Measurements from ENCODE around the gene SPPL3.
"Not testable (repeated sequence)": the region's sequence is repeated elsewhere in the genome, so short reads cannot be mapped to it uniquely, and the experiment has no call there.

Gene SPPL3

DNA sequence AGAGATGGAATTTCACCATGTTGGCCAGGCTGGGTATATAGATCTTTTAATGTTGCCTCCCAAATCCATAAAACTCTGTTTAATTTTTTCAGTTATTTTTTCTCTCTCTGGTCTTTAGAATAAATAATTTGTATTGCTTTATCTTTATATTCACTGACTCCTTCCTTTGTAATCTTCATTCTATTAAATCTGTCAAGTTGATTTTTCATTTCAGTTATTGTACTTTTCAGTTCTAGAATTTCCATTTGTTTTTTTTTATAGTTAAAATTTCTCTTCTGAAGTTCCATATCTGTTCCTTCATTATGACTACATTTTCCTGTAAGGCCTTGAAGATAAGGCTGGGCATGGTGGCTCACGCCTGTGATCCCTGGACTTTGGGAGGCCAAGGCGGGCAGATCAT, 13.6 kb upstream of the SPPL3 start:
- no peak for DNase-seq

GRCh38 chr12:120916561-120916960, 12.4 kb upstream of the SPPL3 start:
- DNase-seq, result no peak

GRCh38 chr12:120914794-120915193, 10.6 kb upstream of the SPPL3 start:
- DNase-seq, result no peak

DNA sequence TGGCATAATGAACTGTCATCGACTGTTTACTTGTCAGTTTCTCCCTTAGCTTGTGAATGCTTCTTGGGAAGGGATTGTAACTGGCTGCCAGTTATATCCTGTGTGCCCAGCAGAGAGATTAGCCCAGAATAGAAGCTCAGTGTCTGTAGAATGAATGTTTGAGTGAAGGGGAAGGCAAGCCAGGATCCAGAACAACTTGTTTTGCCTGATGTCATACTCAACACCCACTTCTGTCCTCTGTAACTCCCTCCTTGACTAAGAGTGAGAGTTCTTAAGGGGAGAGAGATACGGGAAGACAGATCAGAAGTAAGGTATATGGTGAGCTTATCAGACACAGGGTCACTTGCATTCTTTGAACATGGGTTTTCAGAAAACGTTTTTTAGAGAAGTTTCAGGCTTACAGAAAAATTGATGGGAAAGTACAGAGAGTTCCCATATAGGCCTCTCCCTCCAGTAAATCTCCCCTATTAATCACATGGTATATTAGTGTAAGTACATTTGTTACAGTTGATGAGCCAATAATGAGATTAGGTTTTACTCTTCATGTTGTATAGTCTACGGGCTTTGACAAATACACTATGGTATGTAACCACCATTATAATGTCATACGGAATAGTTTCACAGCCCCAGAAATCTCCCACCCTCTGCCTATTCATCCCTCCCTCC, 5.6 kb upstream of the SPPL3 start:
- DNase-seq, result no peak

DNA sequence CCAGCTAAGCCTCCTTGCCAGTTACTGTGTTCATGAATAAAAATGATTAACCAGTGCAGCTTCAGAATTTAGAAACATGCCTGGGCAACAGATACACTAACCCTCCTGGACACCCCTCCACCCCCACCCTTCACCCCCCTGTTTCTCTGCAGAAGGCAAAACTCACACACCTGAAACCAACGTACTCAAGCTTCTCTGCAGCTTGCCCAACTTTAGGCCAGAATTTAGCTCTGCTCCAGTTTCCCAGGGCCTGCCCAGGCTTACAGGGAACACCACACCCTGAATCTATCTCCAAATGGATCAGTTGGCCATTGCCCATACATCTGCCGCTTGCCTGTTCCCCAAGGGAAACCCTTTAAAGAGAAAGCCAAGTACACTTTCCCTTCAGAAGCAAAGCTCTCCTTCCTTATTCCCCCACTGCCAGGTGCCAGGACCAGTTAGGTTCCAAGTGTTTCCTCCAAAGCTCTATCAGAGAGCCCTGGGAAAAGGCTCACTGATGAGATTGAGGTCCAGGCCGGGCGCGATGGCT, 1.8 kb upstream of the SPPL3 start:
- no peak for DNase-seq

DNA sequence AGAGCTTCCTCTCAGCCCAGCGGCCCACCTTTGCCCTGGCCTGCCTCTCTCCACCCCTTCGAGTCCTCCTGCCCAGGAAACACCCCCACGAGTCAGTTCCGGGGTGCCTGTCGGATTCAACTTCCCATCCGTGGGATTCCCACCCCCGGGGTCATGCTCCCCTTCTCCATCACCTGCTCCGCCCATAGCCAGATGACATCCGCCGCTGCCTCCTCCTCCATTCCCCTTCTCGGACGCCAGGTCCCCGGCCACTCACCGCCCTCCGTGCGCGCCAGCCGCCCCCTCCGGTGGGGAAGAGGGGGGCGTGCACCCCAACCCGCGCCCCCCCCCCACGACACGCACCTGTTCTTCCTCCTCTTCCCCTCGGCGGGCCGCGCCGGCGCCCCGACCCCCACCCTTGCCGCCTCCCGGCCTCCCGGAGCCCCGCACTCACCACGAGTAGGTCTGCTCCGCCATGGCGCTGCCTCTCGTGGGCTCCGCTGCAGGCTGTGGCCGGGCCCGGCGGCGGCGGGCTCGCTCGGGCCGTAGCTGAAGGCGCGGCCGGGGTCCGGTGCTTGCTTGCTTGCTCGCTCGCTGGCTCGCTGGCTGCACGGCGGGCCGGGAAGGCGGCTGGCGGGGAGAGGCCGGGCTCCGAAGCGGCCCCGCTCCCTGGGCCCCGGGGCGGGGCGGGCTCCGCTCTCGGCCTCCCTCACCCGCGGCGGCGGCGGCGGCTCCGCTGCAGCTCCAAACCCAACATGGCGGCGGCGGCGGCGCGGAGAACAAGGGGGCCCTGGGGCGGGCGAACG, 554 bp downstream of the SPPL3 start:
- peak; percentile 32 for DNase-seq

DNA sequence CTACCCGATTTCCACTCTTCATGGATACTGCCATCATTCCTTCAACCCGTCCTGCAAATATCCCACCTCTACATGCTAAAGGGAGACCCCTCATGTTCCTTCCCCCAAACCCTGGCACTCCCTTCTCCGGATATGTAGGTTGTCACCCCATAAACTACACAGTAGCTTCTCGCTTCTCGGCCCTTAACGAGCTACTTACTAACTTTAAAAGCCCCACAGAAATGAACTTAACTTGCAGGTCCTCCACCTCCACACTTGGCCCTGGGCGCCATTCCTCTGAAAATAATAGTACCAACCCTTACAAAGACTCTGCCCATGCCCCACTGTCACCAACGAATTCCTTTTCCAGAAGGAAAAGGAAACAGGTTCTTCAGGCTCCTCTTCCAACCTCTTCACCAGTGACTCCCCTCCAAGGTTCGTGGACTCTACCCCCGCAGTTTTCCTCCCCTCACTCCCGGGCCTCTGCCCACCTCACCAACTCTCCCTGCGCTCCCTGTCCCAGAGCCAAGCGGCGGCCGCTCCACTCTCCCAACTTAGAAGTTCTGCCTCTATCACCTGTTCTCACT, 1.2 kb downstream of the SPPL3 start:
- DNase-seq, result no peak

GRCh38 chr12:120901818-120902217, 2.3 kb downstream of the SPPL3 start:
- DNase-seq, result no peak

GRCh38 chr12:120901101-120901500, 3.1 kb downstream of the SPPL3 start:
- not testable (repeated sequence) for DNase-seq

DNA sequence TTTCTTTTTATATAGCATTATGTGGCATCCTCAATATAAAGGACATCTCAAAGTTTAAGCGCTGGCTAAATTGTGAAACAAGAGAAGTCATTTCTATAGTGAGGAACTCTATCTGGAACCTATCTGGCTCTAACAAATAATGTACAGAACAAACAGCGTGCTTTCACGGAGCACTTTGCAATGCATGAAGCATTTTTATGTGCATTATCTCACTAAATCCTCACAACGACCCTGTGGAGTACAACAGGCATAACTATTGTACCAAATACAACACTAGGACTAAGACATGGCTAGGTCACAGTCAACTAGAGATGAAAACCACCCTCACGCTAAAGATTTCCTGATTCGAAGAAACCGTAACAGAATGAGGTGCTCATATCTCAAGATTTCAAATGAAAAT, 8.6 kb downstream of the SPPL3 start:
- DNase-seq, result no peak

GRCh38 chr12:120892265-120892664, 11.9 kb downstream of the SPPL3 start:
- no peak for DNase-seq

- no peak for DNase-seq
These were observed 13.2 kb downstream of the SPPL3 start for GRCh38 chr12:120890963-120891362.

- DNase-seq, result no peak
These were observed 16.7 kb downstream of the SPPL3 start for GRCh38 chr12:120887253-120888043.

DNA sequence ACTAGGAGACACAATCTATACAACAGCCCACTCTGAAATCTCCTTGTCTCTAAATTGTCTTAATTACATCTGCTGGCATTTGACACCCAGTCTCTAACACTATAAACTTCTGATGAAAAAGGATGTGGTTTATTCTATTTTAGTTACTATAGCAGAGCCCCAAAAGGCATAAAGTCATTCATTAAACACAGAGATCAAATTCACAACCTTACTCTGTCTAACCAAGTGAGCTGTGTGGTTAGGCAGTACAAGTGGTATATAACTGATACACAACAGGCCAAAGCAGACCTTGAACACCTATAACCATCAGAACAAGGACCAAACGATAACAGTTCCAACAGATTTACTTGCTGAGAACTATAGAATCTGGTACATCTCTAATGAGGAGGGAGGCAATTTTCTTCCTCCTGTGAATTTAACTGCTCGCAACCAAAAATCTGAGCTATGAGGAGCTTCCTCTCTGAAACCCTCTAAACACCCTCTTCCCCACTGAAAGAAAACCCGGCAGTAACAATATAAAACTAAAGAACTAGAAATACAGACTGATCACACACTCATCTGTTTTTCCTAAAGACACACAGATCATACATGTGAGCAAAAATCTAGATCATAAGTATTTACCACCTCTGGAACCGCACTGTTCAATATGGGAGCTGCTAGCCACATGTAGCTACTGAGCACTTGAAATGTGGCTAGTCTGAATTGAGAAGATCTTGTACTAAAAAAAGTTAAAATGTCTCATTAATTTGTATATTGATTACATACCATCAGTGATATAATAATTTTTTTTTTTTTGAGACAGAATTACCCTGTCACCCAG, 17.7 kb downstream of the SPPL3 start:
- DNase-seq, result no peak

GRCh38 chr12:120885521-120885920, 18.6 kb downstream of the SPPL3 start:
- DNase-seq, result no peak

- no peak for DNase-seq
These were observed 19.5 kb downstream of the SPPL3 start for GRCh38 chr12:120884644-120885043.

DNA sequence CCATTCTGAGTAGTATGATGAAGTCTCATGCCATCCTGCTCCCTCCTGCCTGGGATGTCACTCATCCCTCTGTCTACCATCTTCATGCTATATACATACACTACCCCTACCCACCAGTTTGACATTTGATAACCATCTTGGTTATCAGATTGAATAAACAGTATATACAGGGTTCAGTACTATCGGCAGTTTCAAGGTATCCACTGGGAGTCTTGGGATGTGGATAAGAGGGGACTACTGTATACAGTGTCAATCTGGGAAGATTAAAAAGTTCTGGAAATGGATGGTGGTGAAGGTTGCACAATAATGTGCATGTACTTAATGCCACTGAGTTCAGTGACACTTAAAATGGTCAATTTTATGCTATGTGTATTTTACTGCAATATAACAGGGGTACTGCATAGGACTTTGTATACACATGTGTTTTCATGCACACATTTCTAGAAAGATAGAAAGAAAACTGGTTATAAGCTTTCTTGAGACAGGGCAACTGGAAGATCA, 22.1 kb downstream of the SPPL3 start:
- no peak for DNase-seq

DNA sequence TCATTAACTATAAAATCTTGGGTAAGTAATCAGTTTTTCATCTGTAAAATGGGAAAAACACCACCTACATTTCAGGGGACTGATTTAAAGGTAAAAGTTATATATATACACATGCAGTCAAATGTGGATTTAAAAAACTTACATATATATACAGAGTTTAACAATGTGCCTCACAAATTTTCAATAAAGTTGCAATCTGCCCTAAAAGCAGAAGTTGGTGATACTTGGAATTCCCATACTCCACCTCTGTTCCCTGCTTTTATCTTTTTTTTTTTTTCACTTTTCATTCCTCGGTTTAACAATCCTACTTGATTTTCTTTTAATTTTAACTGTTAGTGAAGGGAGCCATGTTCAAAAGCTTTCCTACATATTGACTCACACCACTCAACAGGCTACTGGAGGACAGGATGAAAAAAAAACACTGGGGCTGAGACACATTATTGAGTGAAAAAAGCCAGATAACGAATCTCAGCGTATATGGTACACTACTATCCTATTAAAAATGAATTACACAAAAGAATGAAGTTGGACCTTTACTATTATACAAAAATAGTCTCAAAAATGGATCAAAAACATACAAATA, 24.3 kb downstream of the SPPL3 start:
- DNase-seq, result no peak

GRCh38 chr12:120879102-120879501, 25.1 kb downstream of the SPPL3 start:
- no peak for DNase-seq

DNA sequence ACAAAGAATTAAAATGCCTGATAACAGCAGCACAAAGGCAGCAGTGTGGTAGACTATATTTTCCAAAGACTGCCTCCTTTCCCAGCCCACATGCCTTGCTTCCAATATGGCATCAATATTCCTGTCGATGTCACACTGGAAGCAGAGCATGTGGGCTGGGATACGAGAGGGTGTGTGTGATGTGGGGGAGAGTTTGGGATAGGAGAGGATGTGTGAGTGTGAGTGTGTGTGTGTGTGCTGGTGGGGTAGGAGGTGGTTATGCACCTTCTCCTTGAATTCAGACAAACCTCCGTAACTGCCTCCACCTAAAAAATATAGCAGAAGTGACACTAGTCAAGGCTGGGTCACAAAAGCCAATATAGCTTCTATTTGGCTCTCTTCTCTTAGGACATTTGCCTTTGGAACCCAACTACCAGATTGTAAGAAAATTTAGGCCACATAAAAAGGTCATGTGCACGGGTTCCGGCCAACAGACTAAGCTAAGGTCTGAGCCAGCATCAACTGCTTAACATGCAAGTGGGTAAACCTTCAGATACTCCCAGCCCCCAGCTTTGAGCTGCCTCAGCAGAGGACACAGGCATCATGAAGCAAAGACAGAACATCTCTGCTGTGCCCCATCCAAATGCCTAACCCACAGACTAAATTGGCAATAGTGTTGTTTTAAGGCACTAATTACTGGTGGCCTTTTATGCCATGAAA, 29.5 kb downstream of the SPPL3 start:
- no peak for DNase-seq

GRCh38 chr12:120873226-120873625, 30.9 kb downstream of the SPPL3 start:
- DNase-seq, result no peak

Measured in NCI-H1105 (cell line).